Ishikawa (cell line): ENCODE data around the gene USP47.

ENCODE experiments used
- CEBPB ChIP-seq: IDR thresholded peaks from 2 replicates; pipeline ENCODE4 v1.6.1; 2012
- CREB1 ChIP-seq: IDR thresholded peaks from 2 replicates; pipeline ENCODE4 v1.6.1; 2012; ENCODE audit warnings: low read depth
- EGR1 ChIP-seq: IDR thresholded peaks from 2 replicates; pipeline ENCODE4 v1.6.1; 2012
- EP300 ChIP-seq: IDR thresholded peaks from 2 replicates; pipeline ENCODE4 v1.6.1; 2012; ENCODE audit warnings: borderline replicate concordance
- FOXM1 ChIP-seq: IDR thresholded peaks from 2 replicates; pipeline ENCODE4 v1.6.1; 2012; ENCODE audit warnings: low read depth, borderline replicate concordance
- TAF1 ChIP-seq: IDR thresholded peaks from 2 replicates; pipeline ENCODE4 v1.6.1; 2012; ENCODE audit warnings: low read depth, mild to moderate bottlenecking
- TCF12 ChIP-seq: IDR thresholded peaks from 2 replicates; pipeline ENCODE4 v1.6.1; 2012; ENCODE audit warnings: low read depth
- TF ChIP-seq, protein P1 (sequence below): IDR thresholded peaks from 2 replicates; pipeline ENCODE4 v1.6.1; 2012
- TF ChIP-seq, protein P2 (sequence below): IDR thresholded peaks from 2 replicates; pipeline ENCODE4 v1.6.1; 2012; ENCODE audit warnings: low read depth, mild to moderate bottlenecking

DNA sequence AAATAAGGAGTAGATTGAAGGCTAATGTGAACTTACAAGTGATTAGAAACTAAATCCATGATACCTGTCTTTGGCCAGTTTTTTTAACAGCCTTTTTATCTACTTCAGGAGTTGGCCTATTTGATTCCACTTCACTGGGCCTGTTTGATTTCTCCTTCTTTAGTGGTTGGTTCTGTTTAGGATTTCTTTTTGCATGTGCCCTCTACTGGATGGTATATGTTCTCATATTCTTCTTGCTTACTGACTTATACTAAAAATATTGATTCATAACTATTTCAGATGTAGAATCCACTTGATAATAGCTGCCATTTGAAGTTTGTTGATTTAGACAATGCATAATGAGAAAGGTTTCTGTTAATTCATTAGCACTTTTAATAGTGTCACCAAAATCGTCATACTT, 53.9 kb downstream of the USP47 start:
- TF ChIP-seq CEBPB (no peak), CREB1 (no peak), EP300 (no peak), TCF12 (no peak), TAF1 (no peak), FOXM1 (no peak), EGR1 (no peak)
- TF ChIP-seq, protein P1, sequence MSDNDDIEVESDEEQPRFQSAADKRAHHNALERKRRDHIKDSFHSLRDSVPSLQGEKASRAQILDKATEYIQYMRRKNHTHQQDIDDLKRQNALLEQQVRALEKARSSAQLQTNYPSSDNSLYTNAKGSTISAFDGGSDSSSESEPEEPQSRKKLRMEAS: no peak
- TF ChIP-seq, protein P2, sequence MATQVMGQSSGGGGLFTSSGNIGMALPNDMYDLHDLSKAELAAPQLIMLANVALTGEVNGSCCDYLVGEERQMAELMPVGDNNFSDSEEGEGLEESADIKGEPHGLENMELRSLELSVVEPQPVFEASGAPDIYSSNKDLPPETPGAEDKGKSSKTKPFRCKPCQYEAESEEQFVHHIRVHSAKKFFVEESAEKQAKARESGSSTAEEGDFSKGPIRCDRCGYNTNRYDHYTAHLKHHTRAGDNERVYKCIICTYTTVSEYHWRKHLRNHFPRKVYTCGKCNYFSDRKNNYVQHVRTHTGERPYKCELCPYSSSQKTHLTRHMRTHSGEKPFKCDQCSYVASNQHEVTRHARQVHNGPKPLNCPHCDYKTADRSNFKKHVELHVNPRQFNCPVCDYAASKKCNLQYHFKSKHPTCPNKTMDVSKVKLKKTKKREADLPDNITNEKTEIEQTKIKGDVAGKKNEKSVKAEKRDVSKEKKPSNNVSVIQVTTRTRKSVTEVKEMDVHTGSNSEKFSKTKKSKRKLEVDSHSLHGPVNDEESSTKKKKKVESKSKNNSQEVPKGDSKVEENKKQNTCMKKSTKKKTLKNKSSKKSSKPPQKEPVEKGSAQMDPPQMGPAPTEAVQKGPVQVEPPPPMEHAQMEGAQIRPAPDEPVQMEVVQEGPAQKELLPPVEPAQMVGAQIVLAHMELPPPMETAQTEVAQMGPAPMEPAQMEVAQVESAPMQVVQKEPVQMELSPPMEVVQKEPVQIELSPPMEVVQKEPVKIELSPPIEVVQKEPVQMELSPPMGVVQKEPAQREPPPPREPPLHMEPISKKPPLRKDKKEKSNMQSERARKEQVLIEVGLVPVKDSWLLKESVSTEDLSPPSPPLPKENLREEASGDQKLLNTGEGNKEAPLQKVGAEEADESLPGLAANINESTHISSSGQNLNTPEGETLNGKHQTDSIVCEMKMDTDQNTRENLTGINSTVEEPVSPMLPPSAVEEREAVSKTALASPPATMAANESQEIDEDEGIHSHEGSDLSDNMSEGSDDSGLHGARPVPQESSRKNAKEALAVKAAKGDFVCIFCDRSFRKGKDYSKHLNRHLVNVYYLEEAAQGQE: no peak
